A549 (cell line): ENCODE measurements around the gene KRTAP10-7.
"Not testable (repeated sequence)": the region's sequence is repeated elsewhere in the genome, so short reads cannot be mapped to it uniquely, and the experiment has no call there.

Source experiments
- CTCF ChIP-seq: fragments of >200 bp; sonication (Bioruptor Twin); formaldehyde crosslinking; IDR thresholded peaks from 3 replicates; pipeline ENCODE4 v1.5.1; 2016
- HDAC2 ChIP-seq: fragments of 200-600 bp; sonication (generic); IDR thresholded peaks from 2 replicates; pipeline ENCODE4 v1.6.1; 2016
- HES2 ChIP-seq: fragments of >200 bp; sonication (Bioruptor Twin); formaldehyde crosslinking; IDR thresholded peaks from 2 replicates; pipeline ENCODE4 v1.6.1; 2016
- HMGXB4 ChIP-seq: fragments of 250-450 bp; sonication (Bioruptor Pico); IDR thresholded peaks from 2 replicates; pipeline ENCODE4 v1.5.0; 2021; ENCODE audit warnings: mild to moderate bottlenecking, moderate library complexity, borderline replicate concordance
- HOXB5 ChIP-seq: fragments of 250-450 bp; sonication (Bioruptor Pico); IDR thresholded peaks from 2 replicates; pipeline ENCODE4 v1.5.0; 2020; ENCODE audit warnings: mild to moderate bottlenecking, moderate library complexity
- KDM5A ChIP-seq: fragments of 200-600 bp; sonication (generic); IDR thresholded peaks from 2 replicates; pipeline ENCODE4 v1.6.1; 2016; ENCODE audit warnings: antibody characterized with exemption, mild to moderate bottlenecking
- MAX ChIP-seq: IDR thresholded peaks from 2 replicates; pipeline ENCODE4 v1.6.1; 2012
- POLR2A ChIP-seq: IDR thresholded peaks from 2 replicates; pipeline ENCODE4 v1.6.1; 2012; ENCODE audit warnings: mild to moderate bottlenecking, low read length

- TF ChIP-seq CTCF; HOXB5 (CRISPR knock-in tag); HES2; POLR2A; HDAC2; HMGXB4 (CRISPR knock-in tag); MAX; KDM5A: not testable (repeated sequence)
Measured at GRCh38 chr21:44600118-44600978, at the start of gene KRTAP10-7.
